GM12878 (cell line): Measurements from ENCODE around the gene TMIGD3. TPM values are rescaled to one million over a fixed set of nuclear protein-coding genes. Genes with fewer than 3 reads are reported as not detected.

Source experiments
- ATAC-seq: fragments of 200-7000 bp; cut with Tn5 transposase; 3 replicates; pipeline ENCODE4 v1.9.1; 2020; ENCODE audit warnings: mild to moderate bottlenecking, moderate library complexity
- BruUV-seq: library from RNA; stranded (reverse); fragments of 400-500 nt; replicated peaks from 2 replicates; lab custom pipeline; 2021; lab: Mats Ljungman, UMichigan
- CTCF ChIA-PET: fragments of 300-600 bp; sonication (Branson Sonifier 250); formaldehyde crosslinking; extraction: SDS; loops from one replicate; lab custom pipeline; 2021; ENCODE audit warnings: inconsistent platforms; lab: Yijun Ruan, JAX
- POLR2A ChIA-PET: fragments of 350-600 bp; formaldehyde crosslinking; extraction: SDS; loops from one replicate; lab custom pipeline; 2021; ENCODE audit warnings: inconsistent platforms; lab: Charles Lee
- RAD21 ChIA-PET: fragments of 300-600 bp; sonication (Branson Sonifier 250); formaldehyde crosslinking; loops from one replicate; lab custom pipeline; 2023; ENCODE audit warnings: antibody characterized with exemption; ENCODE audit not compliant: unreplicated experiment; lab: Charles Lee
- SMC1A ChIA-PET: fragments of 300-600 bp; sonication (Branson Sonifier 250); formaldehyde crosslinking; loops from one replicate; lab custom pipeline; 2023; ENCODE audit not compliant: unreplicated experiment, uncharacterized antibody; lab: Charles Lee
- DNase-seq: peaks from one replicate; pipeline ENCODE4 v3.0.0-alpha.2; 2011; ENCODE audit warnings: low read depth, low spot score
- FAIRE-seq: peaks from 3 replicates; lab custom pipeline; 2011; peaks lifted over from hg19 to GRCh38; lab: Jason Lieb, UNC
- H2AFZ ChIP-seq: 2 replicates; pipeline ENCODE4 v1.6.0; 2011; ENCODE audit warnings: low read depth, low read length, control low read depth; ENCODE audit not compliant: control insufficient read depth
- H3K27ac ChIP-seq: 2 replicates; pipeline ENCODE4 v1.5.1; 2011; ENCODE audit warnings: control low read depth; ENCODE audit not compliant: control insufficient read depth, insufficient read depth
- H3K27me3 ChIP-seq, 2 experiments: replicated peaks in 1 of 2; 2 replicates each; pipeline versions ENCODE4 v1.6.0 to v1.6.1; 2011; ENCODE audit warnings: low read length in 1 of 2; ENCODE audit not compliant: control insufficient read depth in 2 of 2, insufficient read depth in 2 of 2
- H3K36me3 ChIP-seq, 2 experiments: 2 replicates each; pipeline ENCODE4 v1.5.1; 2011; ENCODE audit warnings: low read length in 1 of 2; ENCODE audit not compliant: control insufficient read depth in 2 of 2, insufficient read depth in 2 of 2
- H3K4me1 ChIP-seq: 2 replicates; pipeline ENCODE4 v1.6.1; 2011; ENCODE audit warnings: mild to moderate bottlenecking, low read length, moderate library complexity, mixed read lengths; ENCODE audit not compliant: control insufficient read depth, insufficient read depth
- H3K4me2 ChIP-seq: 2 replicates; pipeline ENCODE4 v1.6.0; 2011; ENCODE audit warnings: control low read depth; ENCODE audit not compliant: control insufficient read depth, insufficient read depth
- H3K4me3 ChIP-seq: fragments of 200-600 bp; sonication (generic); 2 replicates; pipeline ENCODE4 v1.5.1; 2016
- H3K79me2 ChIP-seq: 2 replicates; pipeline ENCODE4 v1.6.0; 2011; ENCODE audit warnings: low read length; ENCODE audit not compliant: control insufficient read depth, insufficient read depth
- H3K9ac ChIP-seq: 2 replicates; pipeline ENCODE4 v1.8.0; 2011; ENCODE audit warnings: low read length, control low read depth, mixed read lengths; ENCODE audit not compliant: control insufficient read depth, insufficient read depth
- H3K9me3 ChIP-seq: replicated peaks from 3 replicates; pipeline ENCODE4 v1.5.1; 2011; ENCODE audit warnings: mild to moderate bottlenecking, low read length; ENCODE audit not compliant: control insufficient read depth, insufficient read depth
- H4K20me1 ChIP-seq: 2 replicates; pipeline ENCODE4 v1.6.0; 2011; ENCODE audit not compliant: control insufficient read depth, insufficient read depth
- CEBPB ChIP-seq, 2 experiments: fragments of 150-350 bp in 1 of 2; IDR thresholded peaks; 2 replicates each; pipeline ENCODE4 v1.6.1; 2012 to 2014; ENCODE audit warnings: low read depth in 2 of 2, low read length in 2 of 2, borderline replicate concordance in 1 of 2, inconsistent platforms in 1 of 2
- DPF2 ChIP-seq: fragments of 450-650 bp; IDR thresholded peaks from 2 replicates; pipeline ENCODE4 v1.6.1; 2017; ENCODE audit warnings: mild to moderate bottlenecking
- ETV6 ChIP-seq, 2 experiments: fragments of 450-650 bp in 1 of 2; IDR thresholded peaks in 1 of 2; conservative IDR thresholded peaks in 1 of 2; 2 replicates each; pipeline ENCODE4 v1.6.1; 2014; ENCODE audit warnings: antibody characterized with exemption in 1 of 2, borderline replicate concordance in 1 of 2, low read depth in 1 of 2, mild to moderate bottlenecking in 1 of 2, moderate library complexity in 1 of 2
- HDAC6 ChIP-seq: fragments of 200-600 bp; sonication (generic); IDR thresholded peaks from one replicate; pipeline ENCODE4 v1.8.0; 2017; ENCODE audit warnings: antibody characterized with exemption; ENCODE audit not compliant: unreplicated experiment
- IRF4 ChIP-seq: IDR thresholded peaks from 2 replicates; pipeline ENCODE4 v1.6.1; 2011; ENCODE audit warnings: low read depth, low read length
- STAT3 ChIP-seq: IDR thresholded peaks from 2 replicates; pipeline ENCODE4 v1.6.1; 2011; ENCODE audit warnings: low read depth, low read length, improper control_type of control experiment
- SUPT20H ChIP-seq: IDR thresholded peaks from 2 replicates; pipeline ENCODE4 v1.6.1; 2011; ENCODE audit warnings: low read depth, mild to moderate bottlenecking, low read length, moderate library complexity, borderline replicate concordance; ENCODE audit not compliant: control insufficient read depth
- TCF7 ChIP-seq: IDR thresholded peaks from 2 replicates; pipeline ENCODE4 v1.6.1; 2014; ENCODE audit warnings: antibody characterized with exemption, borderline replicate concordance
- ZNF384 ChIP-seq: IDR thresholded peaks from 2 replicates; pipeline ENCODE4 v1.6.1; 2012; ENCODE audit warnings: low read depth, mild to moderate bottlenecking, low read length, improper control_type of control experiment, borderline replicate concordance
- WGBS: methylation state at CpG from one replicate; pipeline ENCODE4 v1.1.6; 2016; ENCODE audit warnings: low lambda C conversion rate; ENCODE audit not compliant: insufficient replicate concordance, insufficient coverage; ENCODE audit errors: missing lambda C conversion rate; 5-methylcytosine and 5-hydroxymethylcytosine counted together
- in situ Hi-C: fragments of 300-500 bp; cut with MboI; formaldehyde crosslinking; loops from 9 replicates; pipeline ENCODE4 v1.14.3; 2018; ENCODE audit warnings: mixed read lengths
- intact Hi-C: fragments of 100-400 bp; cut with micrococcal nuclease; formaldehyde crosslinking; loops from one replicate; pipeline ENCODE4 v1.14.2; 2022; ENCODE audit not compliant: unreplicated experiment
- polyA plus RNA-seq, 11 experiments: library from polyadenylated mRNA; depleted of rRNA in 4 of 11; unstranded in 6 of 11; stranded (reverse) in 5 of 11; fragments of >200 nt; fragmentation: Nextera tagmentation in 4 of 11; fragmentation: Illumina TruSeq in 1 of 11; extraction: Ambion mirVana in 4 of 11; extraction: Trizol in 1 of 11; gene quantifications; 1 replicate in 1 of 11; 2 replicates in 10 of 11; pipeline versions ENCODE4 v1.2.1 to v1.2.3, GENCODE V29; 2011 to 2016; ENCODE audit warnings: inconsistent platforms in 2 of 11, missing spikeins in 2 of 11, low read depth in 1 of 11
- total RNA-seq, 4 experiments: library from RNA; depleted of rRNA in 3 of 4; stranded (reverse); fragments of >200 nt in 3 of 4; fragmentation: Illumina TruSeq in 1 of 4; extraction: Trizol in 1 of 4; gene quantifications; 2 replicates each; pipeline versions ENCODE4 v1.2.1 to v1.2.3, GENCODE V29; 2013 to 2021

The TMIGD3 gene
- total and polyA plus RNA-seq, 10 of the 15 experiments (the other 5 are each of a cell fraction or from before 2014, with no cell fraction given): 0.17 TPM; not detected in 9

DNA sequence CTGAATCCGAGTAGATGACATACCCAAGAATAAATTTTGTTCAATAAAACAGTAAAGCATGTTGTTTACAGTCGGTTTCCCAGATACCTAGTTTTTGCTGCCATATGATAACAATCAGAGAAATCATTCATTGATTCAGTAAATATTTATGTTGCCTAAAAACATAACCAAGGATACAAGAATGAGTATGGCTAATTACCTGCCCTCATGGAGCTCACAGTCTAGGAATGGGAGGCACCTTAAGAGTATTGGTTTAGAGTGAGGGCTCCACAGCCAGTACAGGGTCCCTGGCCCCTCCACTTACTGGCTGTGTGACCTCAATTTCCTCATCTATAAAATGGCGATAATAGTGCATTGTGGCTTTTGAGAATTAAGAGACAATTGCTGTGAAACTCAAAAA lies 53.2 kb downstream of the TMIGD3 start:
- TF ChIP-seq TCF7: no peak
- TF ChIP-seq IRF4: no peak
- no peak for TF ChIP-seq SUPT20H
- no peak for TF ChIP-seq DPF2
- no peak for TF ChIP-seq STAT3
- no peak for TF ChIP-seq CEBPB (IDR thresholded peaks at IDR 0.05; ENCODE audit: borderline replicate concordance in 1 of 2, low read depth in 2 of 2, low read length in 2 of 2)
- no peak for TF ChIP-seq ZNF384
- no peak for TF ChIP-seq HDAC6
- no peak for TF ChIP-seq ETV6 (conservative IDR thresholded peaks at IDR 0.05 in 1 of 2, IDR thresholded peaks at IDR 0.05 in 1 of 2; ENCODE audit: borderline replicate concordance in 1 of 2, low read depth in 1 of 2)
- TF ChIP-seq, all 136 proteins: peak for 0
- CTCF ChIA-PET: interaction anchor here (1.0 to 5.0 kb wide), 7 partner anchors 9 to 954 kb away, joined by 3 to 32 read pairs (median 4); no protein-coding TSS in a partner anchor
- H2AFZ ChIP-seq: no peak overlapping the region

More for the DNA sequence above, 53.2 kb downstream of the TMIGD3 start:
- BruUV-seq: no TSS peak
- in situ Hi-C loops (no loop called here), intact Hi-C loops (no loop called here)
- Histone ChIP-seq H3K4me1 (peaks cover 24% of the 10 kb centered on the region), H3K27ac (peak overlapping the region; percentile 95), H4K20me1 (no peaks in the 10 kb centered on the region), H3K79me2 (peaks cover 88% of the 10 kb centered on the region), H3K4me3 (peak overlapping the region; percentile 90), H3K36me3 (peaks cover 0 to 15% of the 10 kb centered on the region in 2 experiments; a peak in 2 of 4 replicates), H3K4me2 (peak overlapping the region; percentile 96), H3K27me3 (no peaks in the 10 kb centered on the region), H3K9me3 (no peaks in the 10 kb centered on the region), H3K9ac (peak overlapping the region; percentile 99)
- ATAC-seq (no peak), FAIRE-seq (no peak), DNase-seq (no peak)
- ChIA-PET RAD21 (interaction anchor here (1.4 kb wide), 1 partner anchor 28 kb away, joined by 4 read pairs; no protein-coding TSS in a partner anchor), SMC1A (interaction anchor here (0.7 to 2.8 kb wide), 6 partner anchors 26 to 319 kb away, joined by 3 to 20 read pairs (median 3); no protein-coding TSS in a partner anchor), POLR2A (no interaction called here)
- 33% methylated on average over 3 of the region's 3 CpGs for WGBS
